Thyroid gland (tissue), 4 donors: ENCODE data around the gene ADCY3.

ENCODE experiments used
- POLR2A ChIP-seq, 2 donors: fragments of 450-650 bp; IDR thresholded peaks; one replicate each; pipeline ENCODE4 v1.6.1; 2017; ENCODE audit warnings: antibody characterized with exemption in 2 of 2, mild to moderate bottlenecking in 2 of 2, moderate library complexity in 1 of 2
- TF ChIP-seq, protein P1 (sequence below), 6 experiments: fragments of 200-600 bp in 3 of 6; fragments of 450-650 bp in 3 of 6; sonication (generic) in 3 of 6; IDR thresholded peaks; one replicate each; pipeline ENCODE4 v1.5.1; 2016 to 2019; ENCODE audit warnings: antibody characterized with exemption in 6 of 6, mild to moderate bottlenecking in 2 of 6, inconsistent platforms in 1 of 6, moderate library complexity in 1 of 6

DNA sequence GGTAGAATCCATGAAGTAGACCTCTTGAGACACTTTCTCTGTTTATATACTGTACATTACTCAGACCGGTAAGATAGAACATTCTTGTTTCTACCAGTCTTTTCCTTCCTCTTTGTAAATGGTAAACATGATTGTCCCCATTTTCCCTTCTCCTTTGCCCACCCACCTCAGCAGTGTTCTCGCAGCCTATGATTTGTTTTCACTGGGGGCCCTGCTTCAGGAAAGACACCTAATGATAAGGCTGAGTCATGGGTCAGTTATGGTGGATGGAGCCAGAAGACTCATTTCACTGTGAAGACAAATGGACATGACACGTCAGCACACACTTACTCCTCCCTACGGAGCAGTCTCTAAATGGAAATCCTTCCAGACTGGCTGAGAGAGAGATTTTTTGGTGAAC is 103.2 kb downstream of the ADCY3 start:
- TF ChIP-seq, protein P1, sequence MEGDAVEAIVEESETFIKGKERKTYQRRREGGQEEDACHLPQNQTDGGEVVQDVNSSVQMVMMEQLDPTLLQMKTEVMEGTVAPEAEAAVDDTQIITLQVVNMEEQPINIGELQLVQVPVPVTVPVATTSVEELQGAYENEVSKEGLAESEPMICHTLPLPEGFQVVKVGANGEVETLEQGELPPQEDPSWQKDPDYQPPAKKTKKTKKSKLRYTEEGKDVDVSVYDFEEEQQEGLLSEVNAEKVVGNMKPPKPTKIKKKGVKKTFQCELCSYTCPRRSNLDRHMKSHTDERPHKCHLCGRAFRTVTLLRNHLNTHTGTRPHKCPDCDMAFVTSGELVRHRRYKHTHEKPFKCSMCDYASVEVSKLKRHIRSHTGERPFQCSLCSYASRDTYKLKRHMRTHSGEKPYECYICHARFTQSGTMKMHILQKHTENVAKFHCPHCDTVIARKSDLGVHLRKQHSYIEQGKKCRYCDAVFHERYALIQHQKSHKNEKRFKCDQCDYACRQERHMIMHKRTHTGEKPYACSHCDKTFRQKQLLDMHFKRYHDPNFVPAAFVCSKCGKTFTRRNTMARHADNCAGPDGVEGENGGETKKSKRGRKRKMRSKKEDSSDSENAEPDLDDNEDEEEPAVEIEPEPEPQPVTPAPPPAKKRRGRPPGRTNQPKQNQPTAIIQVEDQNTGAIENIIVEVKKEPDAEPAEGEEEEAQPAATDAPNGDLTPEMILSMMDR (IDR thresholded peaks at IDR 0.05): no peak
- TF ChIP-seq POLR2A (IDR thresholded peaks at IDR 0.05): no peak
